Mammary epithelial cell (primary cell): ENCODE data around the gene MYBPC3.

Experiments used
- CTCF ChIP-seq, 2 donors: IDR thresholded peaks in 1 of 2; conservative IDR thresholded peaks in 1 of 2; 2 replicates each; pipeline ENCODE4 v1.5.1; 2011 to 2012; ENCODE audit warnings: inconsistent platforms in 2 of 2, low read length in 2 of 2, mild to moderate bottlenecking in 2 of 2, control low read depth in 1 of 2, low read depth in 1 of 2; ENCODE audit not compliant: insufficient read depth in 1 of 2; ENCODE audit errors: extremely low read depth in 1 of 2
- EZH2 ChIP-seq: IDR thresholded peaks from 2 replicates; pipeline ENCODE4 v1.6.1; 2012; ENCODE audit warnings: low read length, inconsistent platforms, borderline replicate concordance

- no peak for TF ChIP-seq EZH2
- TF ChIP-seq CTCF (conservative IDR thresholded peaks at IDR 0.05 in 1 of 2, IDR thresholded peaks at IDR 0.05 in 1 of 2; ENCODE audit: extremely low read depth in 1 of 2, insufficient read depth in 1 of 2, low read depth in 1 of 2, low read length in 2 of 2), result no peak
Measured at GRCh38 chr11:47356129-47356997, 3.9 kb upstream of the MYBPC3 start.
